ENCODE data around the gene ZER1.
A peak's percentile ranks its signal among the peaks of the same experiment; 100 is the strongest.

ZER1 gene

DNA sequence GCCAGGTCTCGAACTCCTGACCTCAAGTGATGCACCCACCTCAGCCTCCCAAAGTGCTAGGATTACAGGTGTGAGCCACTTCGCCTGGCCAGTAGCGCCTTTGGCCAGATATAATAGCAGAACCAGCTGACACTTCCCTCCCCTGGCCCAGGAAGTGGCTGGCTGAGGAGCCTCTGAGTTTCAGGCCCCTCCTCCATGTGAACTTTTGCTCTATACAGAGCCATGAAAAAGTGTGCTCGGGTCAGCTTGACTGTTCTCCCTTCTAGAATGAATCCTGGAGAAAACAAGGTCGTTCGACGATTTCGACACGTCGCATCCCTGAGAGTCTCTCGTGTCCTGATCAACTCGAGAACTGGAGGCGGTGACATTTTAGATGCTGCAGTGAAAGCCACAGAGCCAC, 39.2 kb downstream of the ZER1 start:
- no peak for DNase-seq

DNA sequence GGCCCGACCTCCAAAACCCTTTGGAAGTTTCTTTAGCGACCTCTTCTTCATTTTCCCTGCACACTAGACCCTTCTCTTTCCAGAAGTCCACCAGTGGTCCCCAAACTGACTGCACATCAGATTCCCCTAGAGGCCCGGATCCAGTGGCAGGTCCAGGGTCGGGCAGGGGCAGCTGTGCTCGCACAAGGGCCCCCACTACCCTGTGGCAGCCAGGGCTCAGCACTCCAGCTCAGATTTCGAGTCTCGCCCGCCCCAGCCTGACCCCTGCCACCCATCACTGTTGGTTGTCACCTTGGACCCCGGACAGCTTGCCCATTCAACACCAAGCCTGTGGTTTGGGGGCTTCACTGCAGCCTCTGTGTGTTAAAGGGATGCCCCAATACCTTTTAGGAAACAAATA, 40.0 kb downstream of the ZER1 start:
- DNase-seq = no peak

DNA sequence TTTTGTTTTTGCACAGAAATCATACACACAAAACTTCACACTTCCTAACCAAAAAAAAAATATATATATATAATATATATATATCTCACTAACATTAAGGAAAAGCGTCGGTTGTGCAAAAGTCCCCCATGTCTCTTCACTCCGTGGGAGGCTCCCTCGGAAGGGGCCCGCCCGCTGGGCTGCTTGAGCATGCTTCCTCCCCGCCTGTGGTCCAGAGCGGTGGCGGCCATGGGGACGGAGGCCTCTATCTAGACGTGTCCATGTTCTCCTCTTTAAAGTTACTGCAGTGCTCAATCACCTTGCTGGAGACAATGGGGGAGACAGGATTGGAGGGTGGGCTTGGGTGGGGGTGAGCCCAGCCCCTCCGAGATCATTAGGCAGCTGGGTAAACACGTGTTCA, 40.6 kb downstream of the ZER1 start:
- DNase-seq = no peak

DNA sequence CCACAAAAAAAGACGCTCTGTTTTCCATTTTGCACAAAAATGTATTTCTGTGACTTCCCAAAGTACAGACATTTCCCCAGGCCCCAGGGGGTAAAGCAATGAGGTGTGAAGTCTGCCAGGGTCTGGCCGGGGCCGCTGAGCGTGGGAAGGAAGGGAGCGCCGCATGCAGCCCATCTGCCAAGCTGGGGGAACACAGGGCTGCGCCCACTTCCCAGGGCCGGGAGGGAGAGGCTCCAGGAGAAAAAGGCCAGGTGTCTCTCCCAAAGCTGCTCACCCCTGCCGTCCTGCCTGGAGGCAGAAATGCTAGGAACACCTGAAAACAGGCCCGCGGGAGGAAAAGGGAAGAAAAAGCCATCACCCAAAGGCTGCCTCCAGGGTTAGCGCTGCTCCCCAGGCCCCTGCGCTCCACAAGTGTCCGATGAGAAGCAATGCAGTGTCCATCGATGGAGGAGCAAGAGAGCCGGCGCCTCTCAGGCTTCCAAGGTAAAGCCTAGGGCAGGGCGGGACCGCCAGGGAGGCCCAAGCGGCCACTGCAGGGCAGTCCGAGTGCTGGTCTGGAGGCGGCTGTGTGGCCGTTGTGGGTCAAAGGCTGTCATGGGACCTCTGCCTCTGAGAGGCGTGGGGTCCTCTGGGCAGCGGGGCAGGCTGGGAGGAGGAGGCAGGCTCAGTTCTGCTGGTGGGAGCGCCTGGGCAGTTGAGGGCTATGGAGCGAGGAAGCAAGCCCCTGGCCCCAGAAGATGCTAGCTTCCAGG, 41.8 kb downstream of the ZER1 start:
- DNase-seq = no peak

DNA sequence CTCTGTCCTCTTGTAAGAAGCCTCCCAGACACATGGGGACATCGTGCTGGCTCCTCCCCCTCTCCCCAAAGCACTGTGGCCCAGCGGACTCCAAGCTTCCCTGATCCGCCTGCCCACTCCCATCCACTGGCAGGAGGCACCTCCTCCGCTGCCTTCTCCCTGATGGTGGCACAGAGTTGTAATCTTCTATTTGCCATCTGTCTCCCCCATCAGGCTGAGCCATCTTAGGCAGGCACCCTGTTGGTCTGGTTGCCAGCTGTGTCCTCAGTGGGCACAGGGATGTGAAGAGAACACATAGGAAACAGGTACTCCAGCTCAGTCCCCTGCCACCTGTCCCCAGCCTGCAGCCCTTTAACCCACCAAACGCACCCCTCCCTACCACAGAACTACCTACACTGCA, 42.4 kb downstream of the ZER1 start:
- DNase-seq = no peak

DNA sequence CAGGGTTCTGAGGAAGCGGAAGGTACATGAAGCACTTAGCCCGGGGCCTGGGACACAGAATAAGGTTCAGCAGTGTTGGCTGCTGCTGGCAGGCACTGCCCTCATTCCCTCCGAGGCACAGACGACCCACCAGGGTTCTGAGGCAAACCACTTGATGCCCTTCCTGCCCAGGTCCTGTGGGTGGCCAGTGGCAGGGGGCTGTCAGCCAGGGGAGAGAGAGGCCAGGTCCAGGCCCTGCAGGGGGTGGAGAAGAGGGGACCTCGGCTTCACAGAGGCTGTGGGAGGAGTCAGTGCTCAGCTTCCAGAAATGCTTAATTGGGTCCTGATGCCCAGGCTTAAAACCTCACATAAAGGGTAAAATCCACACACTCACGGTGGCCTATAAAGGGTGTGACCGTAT, 43.4 kb downstream of the ZER1 start:
- DNase-seq = no peak

DNA sequence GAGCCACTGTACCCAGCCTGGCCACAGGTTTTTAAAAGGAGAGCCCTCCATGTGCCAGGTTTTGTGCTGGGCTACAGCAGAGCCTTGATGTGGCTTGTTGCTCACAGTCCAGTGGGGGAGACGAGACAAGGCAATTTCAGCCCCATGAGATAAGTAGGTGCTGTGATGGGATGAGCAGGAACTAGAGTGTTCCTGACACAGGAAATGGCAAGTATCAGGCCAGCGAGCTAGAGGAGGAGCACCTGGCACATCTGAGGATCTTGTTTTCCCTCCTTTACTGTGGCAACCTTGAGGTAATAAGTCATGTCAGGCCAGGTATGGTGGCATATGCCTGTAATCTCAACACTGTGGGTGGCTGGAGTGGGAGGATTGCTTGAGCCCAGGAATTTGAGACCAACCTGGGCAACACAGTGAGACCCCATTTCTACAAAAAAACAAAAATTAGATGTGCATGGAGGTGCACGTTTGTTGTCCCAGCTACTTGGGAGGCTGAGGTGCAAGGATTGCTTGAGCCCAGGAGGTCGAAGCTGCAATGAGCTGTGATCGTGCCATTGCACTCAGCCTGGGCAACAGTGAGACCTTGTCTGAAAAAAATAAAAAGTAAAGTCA, 44.0 kb downstream of the ZER1 start:
- DNase-seq = no peak

DNA sequence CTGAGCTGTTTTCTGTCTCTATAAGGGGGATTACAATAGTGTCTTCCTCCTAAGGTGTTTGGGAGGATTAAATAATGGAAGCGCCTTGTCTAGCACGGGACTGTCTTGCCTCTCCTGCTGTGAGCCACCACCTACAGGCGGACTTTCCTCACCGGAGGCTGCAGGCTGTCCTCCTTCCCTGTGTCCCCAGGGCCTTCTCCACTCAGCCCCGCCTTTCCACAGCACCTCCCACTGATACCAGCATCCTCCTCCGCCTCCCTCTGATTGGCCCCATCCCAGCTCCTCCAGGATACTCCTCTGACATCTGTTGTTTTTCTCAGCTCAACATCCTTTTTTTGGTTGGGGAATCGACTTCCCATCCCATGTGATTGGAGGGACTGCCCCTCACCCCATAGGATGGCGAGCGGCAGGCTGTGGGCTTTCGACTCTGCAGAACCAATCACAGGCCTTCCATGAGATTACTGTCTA, 46.9 kb downstream of the ZER1 start:
- peak; percentile 29 to 51 for DNase-seq

DNA sequence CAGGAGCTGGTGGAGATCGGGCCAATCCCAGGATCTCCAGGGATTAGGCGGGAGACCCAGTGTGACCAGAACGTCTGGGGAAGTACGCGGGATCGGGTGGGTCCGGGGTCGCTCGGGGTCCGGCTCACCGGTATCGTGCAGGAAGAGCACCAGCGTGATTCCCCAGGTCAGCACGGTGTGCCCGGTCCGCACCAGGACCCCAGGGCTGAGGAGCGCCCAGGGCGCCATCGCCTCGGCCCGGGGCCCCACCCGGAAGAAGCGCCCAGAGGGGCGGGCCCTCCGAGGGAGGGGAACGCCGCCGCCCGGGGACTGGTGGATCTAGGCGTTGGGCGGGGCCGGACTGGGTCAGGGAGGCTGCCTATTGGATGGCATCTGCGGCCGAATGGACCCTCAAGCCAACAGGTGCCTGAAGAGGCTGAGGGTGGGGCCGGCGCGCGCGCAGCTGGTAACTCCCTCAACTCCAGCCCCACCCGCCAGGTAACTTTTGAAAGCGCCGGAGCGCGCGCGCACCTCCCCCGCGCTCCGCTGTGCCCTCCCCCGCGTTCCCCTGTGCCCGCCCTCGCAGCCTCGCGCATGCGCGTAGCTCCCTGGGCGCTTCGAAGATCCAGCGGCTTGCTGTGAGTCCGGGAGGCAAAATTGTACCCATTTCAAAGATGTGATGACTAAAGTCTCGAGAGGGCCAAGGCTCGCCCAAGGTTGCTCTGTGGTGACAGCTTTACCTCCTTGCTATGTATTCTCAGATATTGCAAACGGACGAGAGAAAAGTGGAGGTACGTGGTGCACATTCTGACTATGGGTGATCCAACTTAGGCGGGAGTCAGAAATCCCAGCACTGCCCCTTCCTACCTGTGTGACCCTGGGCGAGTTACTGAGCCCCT, 47.6 kb downstream of the ZER1 start, which contains the start of gene ZDHHC12:
TSS of gene ZDHHC12 (minus strand) at position 262 of the 878 bp plus-strand sequence. CDS start at position 228, 34 bp downstream.
- DNase-seq = peak; percentile 99

DNA sequence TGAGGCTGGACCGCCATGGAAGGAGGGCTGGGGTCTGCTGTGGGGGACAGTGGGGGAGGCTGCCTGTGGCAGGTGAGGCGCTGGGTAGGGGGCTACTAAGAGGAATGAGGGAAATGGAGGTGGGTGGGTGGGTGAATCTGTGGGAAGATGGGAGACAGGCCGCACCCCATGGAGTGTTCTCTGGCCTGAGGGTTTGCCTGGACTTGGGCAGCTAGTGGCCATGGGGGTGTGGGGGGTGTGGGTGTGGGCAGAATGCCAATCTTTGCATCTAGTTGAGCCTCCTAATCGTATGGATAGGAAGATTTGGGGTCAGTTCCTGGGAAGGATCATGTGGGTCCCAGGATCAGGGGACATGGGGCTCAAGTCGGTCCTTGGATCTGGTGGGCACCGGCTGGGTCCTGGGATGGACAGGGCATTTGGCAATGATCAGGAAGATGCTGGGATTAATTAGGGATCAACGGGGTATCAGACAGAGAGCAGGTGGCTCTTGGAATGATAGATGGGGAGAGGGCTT, 48.3 kb downstream of the ZER1 start:
- no peak for DNase-seq

DNA sequence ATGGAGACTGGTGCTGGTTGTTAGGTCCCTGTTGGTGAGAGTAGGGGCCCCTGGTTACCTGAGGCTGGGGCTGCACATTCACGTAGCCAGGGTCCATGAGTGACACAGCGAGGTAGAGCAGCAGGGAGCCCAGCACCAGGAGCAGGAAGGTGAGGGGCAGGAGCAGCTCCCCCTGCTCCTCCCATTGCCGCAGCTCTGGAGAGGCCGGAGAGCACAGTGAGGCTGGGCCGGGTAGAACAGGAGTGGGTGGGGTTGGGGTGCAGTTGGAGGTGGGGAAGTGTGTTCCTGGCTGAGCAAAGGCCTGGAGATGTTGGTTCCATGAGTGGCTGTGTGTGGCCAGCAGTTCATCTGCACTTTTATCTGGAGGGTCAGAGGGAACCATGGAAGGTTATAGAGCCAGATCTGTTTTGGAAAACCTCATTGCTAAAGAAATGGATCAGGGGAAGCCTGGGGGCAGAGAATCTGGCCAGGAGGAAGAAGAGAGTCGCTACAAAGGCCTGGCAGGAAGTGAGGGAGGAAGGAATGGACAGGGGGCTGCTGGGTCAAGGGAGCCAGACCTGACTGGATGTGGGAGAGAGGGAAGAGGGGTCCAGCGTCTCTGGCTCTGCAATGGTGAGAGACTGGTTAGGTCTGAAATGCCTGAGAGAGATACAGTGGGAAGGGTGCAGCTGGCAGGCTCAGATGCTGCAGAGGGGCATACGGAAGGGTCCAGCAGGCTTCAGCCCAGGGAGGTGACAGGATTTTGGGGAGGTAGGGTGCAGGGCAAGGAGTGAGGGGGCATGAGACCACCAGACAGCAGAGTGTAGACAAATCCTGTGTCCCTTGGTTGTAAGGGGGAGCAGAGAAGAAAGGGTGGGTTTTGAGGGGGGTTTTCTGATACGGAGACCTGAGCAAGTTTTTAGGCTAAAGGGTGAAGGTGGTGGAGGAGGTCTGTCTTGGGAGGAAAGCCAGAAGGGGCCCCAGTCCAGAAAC, 49.1 kb downstream of the ZER1 start:
- DNase-seq = no peak

DNA sequence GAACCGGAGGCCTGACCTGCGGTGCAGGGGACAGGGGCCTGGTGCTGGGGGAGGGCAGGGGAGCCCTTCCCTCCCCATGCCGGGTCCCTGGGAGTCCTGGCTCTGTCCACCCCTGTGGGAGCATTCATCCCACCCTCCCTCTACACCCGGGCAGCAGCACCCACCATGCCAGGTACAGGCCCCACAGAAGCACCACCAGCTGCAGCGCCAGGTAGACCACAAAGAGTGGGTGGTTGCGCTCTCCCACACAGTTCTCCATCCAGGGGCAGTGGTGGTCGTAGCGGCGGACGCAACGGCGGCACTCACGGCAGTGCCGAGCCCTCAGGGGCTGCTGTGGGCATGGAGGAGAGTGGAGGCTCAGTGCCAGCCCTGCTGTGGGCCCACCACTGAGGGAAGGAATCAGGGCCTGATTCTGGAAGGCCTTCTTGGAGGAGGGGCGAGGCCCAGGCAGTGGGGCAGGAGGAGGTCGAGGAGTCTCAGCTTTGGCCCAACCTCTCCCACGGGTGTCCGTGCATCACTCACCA, 50.2 kb downstream of the ZER1 start:
- no peak for DNase-seq

DNA sequence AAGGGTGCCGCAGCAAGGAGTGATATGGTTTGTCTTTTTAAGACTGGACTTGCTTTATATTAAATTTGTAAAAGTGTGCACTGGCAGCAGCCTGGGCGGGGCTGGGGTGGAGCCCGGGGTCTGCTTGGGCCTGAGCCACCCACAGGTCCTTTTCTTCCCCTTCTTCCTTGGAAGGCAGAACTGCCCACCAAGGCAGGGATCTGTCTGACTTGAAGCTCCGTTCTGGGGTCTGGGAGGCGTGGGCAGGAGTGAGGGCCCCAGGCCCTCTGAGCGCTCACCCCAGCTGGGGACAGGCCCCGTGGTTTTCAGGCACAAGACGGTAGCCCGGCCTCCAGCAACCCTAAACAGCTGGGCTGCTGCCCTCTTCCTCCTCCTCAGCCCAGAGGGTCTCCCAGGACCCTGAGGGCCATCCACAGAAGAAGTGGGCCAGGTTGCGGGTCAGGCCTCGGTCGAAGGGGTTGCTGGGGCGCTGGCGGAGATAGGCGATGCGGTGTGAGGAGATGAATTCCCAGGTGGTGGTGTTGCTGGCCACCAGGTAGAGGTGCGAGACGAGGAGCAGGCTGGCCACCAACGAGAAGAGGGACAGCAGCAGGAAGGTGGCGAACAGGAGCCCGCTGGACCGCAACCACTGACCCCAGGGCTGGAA, 50.8 kb downstream of the ZER1 start:
- no peak for DNase-seq

DNA sequence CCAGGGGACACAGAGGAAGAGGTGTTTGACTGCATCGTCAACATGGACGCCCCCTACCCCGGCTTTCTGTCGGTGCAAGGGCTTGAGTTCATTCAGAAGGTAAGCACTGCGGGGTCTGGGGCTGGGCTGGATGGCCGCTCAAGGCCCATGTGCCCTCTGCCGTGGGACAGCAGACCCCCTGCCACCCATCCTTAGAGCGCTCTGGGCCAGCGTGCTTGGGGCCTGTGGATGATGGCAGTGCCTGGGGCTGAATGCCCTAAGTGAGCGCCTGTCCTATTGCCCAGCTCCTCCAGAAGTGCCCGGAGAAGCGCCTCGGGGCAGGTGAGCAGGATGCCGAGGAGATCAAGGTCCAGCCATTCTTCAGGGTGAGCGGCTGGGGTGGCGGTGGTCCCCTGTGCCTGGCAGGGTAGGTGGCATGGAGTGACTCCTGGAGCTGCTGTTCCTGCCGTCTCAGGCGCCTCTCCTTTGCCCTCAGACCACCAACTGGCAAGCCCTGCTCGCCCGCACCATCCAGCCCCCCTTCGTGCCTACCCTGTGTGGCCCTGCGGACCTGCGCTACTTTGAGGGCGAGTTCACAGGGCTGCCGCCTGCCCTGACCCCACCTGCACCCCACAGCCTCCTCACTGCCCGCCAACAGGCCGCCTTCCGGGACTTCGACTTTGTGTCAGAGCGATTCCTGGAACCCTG, 51.7 kb downstream of the ZER1 start:
- no peak for DNase-seq

DNA sequence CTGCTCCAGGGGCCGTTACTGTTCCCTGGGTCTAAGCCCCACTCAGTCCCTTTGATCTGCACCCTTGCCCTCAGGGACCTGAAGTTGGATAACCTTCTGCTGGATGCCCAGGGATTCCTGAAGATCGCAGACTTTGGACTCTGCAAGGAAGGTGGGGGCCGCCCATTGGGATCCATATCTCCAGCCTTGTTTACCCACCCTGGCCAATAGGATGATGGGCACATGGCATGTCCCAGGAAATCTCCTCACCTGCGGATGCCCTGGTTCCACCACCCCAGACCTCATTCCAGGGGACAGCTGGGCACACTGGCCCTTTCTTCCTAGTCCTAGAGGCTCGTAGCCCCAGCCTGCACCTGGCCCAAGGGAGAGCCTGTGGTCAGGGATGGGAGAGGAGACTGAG, 53.3 kb downstream of the ZER1 start:
- no peak for DNase-seq

DNA sequence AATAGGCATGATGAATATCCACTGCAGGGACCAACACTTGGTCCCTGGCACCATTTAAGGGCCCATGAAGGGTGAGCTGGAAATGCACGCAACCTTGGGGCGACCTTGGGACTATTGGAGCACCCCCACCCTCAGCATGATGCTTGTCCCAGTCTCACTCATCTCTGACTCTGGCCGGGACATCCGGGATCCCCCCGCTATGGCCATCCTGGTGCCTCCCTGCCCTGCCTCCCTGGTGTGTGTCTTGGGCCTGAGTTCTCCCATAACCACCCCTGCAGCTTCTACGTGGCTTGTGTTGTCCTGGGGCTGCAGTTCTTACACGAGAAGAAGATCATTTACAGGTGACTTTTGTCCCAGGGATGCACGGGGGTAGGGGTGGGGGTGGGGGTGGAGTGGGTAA, 53.7 kb downstream of the ZER1 start:
- DNase-seq = no peak

DNA sequence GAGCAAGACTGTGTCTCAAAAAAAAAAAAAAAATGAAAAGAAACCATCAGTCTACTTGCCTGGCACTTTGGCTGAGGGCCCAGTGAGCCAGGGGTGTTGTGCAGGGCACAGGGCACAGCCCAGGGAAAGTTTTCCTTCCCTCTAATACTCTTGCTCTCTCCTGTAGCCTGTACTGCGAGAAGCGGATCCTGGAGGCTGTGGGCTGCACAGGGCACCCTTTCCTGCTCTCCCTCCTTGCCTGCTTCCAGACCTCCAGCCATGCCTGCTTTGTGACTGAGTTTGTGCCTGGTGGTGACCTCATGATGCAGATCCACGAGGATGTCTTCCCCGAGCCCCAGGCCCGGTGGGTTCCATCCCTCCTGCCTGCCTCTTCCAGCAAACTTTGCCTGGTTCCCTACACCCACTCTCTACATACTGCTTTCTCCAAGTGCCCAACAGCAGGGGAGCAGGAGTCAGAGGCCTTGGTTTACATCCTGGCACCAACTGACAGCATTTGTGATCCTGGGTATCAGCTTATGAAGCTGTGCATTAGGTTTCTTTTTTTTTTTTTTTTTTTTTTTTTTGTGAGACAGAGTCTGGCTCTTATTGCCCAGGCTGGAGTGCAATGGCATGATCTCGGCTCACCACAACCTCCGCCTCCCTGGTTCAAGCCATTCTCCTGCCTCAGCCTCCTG, 55.0 kb downstream of the ZER1 start:
- DNase-seq = no peak

DNA sequence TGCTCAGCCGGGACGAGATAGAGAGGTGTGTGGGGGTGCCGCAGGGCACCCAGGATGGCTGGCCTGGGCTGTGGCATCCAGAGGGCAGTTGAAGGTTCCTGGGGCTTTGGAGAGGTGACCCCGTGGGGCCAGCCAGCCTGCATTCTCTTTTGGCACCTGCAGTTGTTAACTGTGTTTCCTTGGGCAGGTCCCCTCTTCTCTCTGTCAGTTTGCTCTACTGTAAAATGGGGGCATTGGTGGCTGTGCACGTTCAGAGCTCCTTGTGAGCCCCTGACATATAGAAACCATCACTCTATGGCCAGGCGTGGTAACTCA, 56.3 kb downstream of the ZER1 start:
- no peak for DNase-seq

DNA sequence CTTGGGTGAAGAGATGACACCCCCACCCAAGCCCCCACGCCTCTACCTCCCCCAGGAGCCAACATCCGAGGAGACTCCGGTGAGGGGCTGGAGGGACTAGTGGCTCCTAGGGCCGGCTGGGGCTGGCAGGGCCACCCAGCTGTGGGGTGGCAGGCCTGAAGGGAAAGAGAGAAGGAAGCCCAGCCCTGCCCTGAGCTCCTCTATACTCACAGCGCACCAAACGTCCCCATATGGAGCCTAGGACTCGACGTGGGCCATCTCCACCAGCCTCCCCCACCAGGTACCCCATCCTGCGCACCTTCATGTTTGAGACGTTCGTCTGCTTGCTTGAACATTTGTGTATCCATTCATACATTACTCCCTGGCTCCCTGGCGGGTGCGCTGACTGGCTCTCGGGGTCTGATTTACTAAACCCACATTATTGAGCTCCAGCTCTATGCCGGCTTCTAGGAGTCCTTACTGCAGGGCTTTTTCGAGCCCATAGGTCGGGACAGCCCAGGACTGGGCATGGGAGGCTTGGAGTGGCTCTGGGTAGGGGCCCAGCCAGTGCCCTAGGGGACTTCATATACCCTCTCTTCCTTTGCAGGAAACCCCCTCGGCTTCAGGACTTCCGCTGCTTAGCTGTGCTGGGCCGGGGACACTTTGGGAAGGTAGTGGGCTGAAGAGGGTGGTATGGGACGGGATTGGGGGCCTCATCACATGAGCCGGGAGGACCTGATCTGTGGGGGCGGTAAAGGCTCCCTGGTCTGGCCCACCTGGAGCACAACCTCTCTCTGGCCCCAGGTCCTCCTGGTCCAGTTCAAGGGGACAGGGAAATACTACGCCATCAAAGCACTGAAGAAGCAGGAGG, 56.9 kb downstream of the ZER1 start:
- no peak for DNase-seq
